ENCODE measurements around the gene MRPL34.

MRPL34 gene

DNA sequence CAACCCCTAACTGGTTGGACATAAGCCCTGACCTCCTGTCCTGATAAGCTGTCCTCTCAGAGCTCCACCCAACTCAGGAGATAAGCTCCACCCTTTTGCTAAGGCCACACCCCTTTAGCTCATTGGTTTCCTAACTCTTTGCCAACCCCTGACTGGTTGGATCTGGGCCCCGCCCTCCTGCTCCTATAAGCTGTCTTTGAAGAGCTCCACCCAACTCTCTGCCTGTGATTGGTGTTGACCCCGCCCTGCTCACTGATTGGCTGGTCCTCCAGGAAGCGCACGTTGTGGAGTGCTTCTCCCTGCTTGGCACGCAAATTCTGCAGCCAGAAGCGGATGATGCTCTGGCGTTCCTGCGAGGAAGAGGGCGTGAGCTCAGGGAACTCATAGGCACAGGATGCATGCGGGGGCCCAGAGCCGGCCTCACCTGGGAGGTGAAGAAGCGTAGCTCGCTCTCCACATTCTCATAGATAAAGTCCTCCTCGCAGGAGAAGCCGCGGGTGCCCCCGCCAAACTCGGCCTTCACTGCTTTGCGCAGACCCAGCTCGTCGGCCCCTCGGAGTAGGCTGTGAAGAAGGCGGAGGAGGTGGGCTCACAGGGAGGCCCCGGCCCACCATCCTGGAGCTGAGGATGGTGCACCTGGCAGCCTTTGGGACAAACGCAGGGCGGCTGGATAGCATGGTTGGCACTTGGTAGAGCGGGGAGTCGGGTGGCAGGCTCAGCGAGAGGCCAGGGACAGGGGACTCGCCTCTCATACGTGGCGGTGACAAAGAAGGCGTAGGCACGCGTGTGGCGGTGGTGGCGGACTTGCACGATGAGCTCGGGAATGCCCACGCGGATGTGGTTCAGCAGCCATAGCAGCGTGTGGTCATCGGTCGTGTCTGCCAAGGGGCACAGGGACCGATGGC is 27.3 kb downstream of the MRPL34 start:
- Histone ChIP-seq H3K4me1 (ENCODE audit: control insufficient read depth, insufficient read depth, low read length) (peaks cover 14% of the 10 kb centered on the region), H3K9me3 (replicated peaks; ENCODE audit: low read length) (no peaks in the 10 kb centered on the region), H3K9ac (ENCODE audit: low read depth, low read length) (no peak overlapping the region), H3K27me3 (ENCODE audit: control insufficient read depth, insufficient read depth, low read length) (no peaks in the 10 kb centered on the region), H3K36me3 (ENCODE audit: insufficient read depth, low read length) (peaks cover 5% of the 10 kb centered on the region), H3K4me2 (ENCODE audit: low read length) (no peak overlapping the region), H3K4me3 (ENCODE audit: low read length) (no peak overlapping the region)

DNA sequence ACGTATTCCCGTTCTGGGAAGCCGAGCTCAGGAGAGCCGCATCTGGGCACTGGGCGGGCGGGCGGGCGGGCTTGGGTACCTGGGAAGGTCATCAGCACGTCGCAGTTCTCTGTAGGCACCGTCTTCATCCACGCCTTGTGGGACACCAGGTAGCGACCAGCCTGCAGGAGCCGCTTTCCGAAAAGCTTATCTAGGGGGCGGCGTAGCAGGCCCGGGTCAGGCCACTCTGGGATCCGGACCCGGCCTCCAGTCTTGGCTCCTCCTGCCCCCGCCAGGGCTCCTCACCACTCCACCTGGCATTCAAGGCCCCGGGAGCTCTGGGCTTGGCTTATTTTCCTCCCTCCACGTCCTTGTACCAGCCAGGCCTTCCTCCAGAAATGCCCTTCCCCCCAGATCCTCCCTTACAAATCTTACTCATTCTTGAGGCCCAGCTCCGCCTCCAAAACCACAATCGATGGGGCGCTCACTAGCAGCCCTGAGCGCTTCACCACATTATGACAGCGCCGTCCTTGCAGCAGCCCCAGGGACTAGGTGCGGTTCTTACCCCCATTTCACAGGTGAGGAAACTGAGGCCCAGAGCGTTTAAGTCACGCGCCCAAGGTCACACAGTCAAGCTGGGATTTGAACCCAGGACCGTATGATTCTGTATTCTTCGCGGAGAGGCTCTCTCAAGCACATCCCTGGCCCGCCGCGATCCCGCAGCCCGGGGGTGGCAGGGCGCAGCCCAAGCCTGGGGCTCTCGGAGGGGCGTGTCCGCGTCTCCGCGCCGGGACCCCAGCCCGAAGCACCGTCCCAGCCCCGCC is 28.1 kb downstream of the MRPL34 start:
- H3K4me3 ChIP-seq (ENCODE audit: low read length), result peak overlapping the region; percentile 83
- H3K4me1 ChIP-seq (ENCODE audit: control insufficient read depth, insufficient read depth, low read length), result peaks cover 19% of the 10 kb centered on the region
- H3K27me3 ChIP-seq (ENCODE audit: control insufficient read depth, insufficient read depth, low read length), result no peaks in the 10 kb centered on the region
- H3K9me3 ChIP-seq (replicated peaks; ENCODE audit: low read length), result no peaks in the 10 kb centered on the region
- H3K36me3 ChIP-seq (ENCODE audit: insufficient read depth, low read length), result peaks cover 5% of the 10 kb centered on the region
- H3K9ac ChIP-seq (ENCODE audit: low read depth, low read length), result peak overlapping the region; percentile 62
- peak overlapping the region; percentile 85 for H3K4me2 ChIP-seq (ENCODE audit: low read length)

DNA sequence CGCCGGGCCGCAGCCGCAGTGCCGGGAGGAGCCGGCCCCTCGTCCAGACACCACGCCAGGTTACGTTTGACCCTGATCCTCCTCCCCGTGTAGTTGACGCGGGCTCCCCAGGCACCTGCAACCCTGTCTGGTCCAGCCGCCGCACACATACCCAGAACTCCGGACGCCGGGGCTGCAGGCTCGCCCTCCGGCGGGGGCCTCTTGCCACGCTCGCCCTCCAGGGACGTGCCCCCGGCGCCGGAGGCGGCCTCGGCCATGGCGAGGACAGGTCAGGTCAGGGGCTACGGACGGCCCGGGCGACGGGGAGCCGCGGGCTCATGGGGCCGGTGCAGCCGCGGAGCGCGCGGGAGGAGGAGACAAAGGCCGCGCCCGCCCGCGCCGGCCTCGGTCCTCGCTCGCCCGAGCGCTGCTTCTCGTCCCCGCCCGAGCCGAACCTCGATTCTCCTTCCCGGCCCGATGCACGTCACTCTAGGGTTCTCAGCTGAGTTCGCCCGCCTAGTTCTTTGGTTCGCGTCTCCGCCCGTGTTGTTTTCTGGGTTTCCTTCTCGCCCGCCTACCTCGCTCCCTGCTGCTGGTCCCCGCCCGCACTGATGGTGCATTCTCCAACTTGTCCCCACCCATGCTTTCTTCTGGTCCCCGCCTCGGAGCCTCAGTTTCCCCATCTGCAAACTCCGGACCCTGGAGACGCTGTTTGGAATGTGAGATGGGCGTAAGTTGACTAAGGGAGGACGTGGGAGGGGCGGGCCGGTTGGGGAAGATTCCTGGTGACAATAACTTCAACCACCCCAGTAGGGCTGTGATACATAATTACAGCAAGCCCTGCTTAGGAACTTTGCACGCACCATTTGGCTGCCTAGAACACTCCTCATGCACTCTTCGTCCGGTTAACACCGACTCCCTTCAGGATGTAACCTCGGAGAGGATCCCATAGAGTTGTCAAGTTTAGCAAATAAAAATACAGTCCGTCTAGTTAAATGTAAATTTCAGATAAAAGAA is 29.0 kb downstream of the MRPL34 start, which contains the start of gene ANO8:
TSS of gene ANO8 (minus strand) at position 442 of the 996 bp plus-strand sequence. CDS start at position 257, 185 bp downstream.
- Histone ChIP-seq H3K36me3 (ENCODE audit: insufficient read depth, low read length) (peaks cover 5% of the 10 kb centered on the region), H3K4me1 (ENCODE audit: control insufficient read depth, insufficient read depth, low read length) (peaks cover 19% of the 10 kb centered on the region), H3K9me3 (replicated peaks; ENCODE audit: low read length) (no peaks in the 10 kb centered on the region), H3K4me3 (ENCODE audit: low read length) (peak within 1 kb of the TSS; percentile 83), H3K4me2 (ENCODE audit: low read length) (peak within 1 kb of the TSS; percentile 85), H3K27me3 (ENCODE audit: control insufficient read depth, insufficient read depth, low read length) (no peaks in the 10 kb centered on the region), H3K9ac (ENCODE audit: low read depth, low read length) (peak within 1 kb of the TSS; percentile 62)

DNA sequence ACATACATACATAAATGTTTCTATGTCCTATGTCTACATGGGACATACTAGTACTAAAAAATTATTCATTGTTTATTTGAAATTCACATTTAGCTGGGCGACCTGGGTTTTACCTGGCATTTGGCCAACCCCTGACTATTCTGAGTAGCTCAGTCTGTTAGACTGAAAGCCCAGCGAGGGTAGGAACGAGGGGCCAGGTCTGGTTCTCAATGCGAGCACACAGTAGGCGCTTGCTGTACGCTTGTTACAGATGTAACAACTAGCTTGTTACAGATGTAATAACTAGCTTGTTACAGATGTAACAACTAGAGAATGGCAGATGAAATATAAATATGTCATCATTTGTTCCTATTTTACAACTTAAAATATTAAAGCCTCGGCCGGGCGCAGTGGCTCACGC is 29.9 kb downstream of the MRPL34 start:
- Histone ChIP-seq H3K36me3 (ENCODE audit: insufficient read depth, low read length) (peaks cover 5% of the 10 kb centered on the region), H3K4me2 (ENCODE audit: low read length) (peak overlapping the region; percentile 85), H3K9me3 (replicated peaks; ENCODE audit: low read length) (no peaks in the 10 kb centered on the region), H3K4me3 (ENCODE audit: low read length) (no peak overlapping the region), H3K9ac (ENCODE audit: low read depth, low read length) (no peak overlapping the region), H3K4me1 (ENCODE audit: control insufficient read depth, insufficient read depth, low read length) (peaks cover 19% of the 10 kb centered on the region), H3K27me3 (ENCODE audit: control insufficient read depth, insufficient read depth, low read length) (no peaks in the 10 kb centered on the region)

DNA sequence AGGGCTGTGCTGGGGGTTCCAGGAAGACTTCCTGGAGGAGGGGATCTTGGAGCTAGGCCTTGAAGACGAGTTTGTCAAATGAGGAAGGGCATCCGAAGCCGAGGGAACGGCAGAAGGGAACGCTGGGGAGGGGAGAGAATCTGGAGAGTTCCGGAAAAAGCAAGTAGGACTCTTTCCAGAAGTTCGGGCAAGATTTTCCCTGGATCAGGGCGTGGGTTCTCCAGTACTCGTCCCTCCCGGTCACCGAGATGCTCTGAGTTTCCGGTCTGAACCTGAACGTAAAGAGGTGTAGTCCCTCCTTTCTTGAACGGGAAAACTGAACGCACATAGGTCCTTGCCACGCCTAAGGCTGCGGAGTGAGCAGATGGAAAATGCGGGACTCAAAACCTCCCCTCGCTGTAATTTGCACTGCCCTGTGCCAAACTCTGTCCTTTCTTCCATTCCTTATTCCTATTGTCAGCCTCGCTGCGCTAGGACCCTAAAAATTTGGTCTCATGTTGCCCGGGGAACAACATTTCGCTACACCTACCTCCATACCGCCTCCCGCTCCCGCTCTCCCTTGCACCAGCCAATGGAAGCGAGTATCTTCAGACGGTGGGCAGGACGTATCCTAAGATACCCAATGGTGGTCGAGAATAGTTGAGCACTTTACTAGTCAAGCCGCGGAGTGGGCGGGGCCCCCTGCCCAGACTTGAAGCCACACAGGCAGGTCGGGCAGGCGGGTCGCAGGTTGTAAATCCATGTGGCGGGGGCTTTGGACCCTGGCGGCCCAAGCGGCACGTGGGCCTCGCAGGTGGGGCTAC is 31.4 kb downstream of the MRPL34 start, which contains the start of gene GTPBP3:
TSS of gene GTPBP3 (plus strand) at position 682 of the 803 bp plus-strand sequence. CDS start at position 741, 59 bp downstream.
- Histone ChIP-seq H3K9me3 (replicated peaks; ENCODE audit: low read length) (no peaks in the 10 kb centered on the region), H3K36me3 (ENCODE audit: insufficient read depth, low read length) (peaks cover 9% of the 10 kb centered on the region), H3K4me2 (ENCODE audit: low read length) (peak within 1 kb of the TSS; percentile 94), H3K4me3 (ENCODE audit: low read length) (peak within 1 kb of the TSS; percentile 85), H3K9ac (ENCODE audit: low read depth, low read length) (peak within 1 kb of the TSS; percentile 85), H3K4me1 (ENCODE audit: control insufficient read depth, insufficient read depth, low read length) (peaks cover 19% of the 10 kb centered on the region), H3K27me3 (ENCODE audit: control insufficient read depth, insufficient read depth, low read length) (no peaks in the 10 kb centered on the region)

DNA sequence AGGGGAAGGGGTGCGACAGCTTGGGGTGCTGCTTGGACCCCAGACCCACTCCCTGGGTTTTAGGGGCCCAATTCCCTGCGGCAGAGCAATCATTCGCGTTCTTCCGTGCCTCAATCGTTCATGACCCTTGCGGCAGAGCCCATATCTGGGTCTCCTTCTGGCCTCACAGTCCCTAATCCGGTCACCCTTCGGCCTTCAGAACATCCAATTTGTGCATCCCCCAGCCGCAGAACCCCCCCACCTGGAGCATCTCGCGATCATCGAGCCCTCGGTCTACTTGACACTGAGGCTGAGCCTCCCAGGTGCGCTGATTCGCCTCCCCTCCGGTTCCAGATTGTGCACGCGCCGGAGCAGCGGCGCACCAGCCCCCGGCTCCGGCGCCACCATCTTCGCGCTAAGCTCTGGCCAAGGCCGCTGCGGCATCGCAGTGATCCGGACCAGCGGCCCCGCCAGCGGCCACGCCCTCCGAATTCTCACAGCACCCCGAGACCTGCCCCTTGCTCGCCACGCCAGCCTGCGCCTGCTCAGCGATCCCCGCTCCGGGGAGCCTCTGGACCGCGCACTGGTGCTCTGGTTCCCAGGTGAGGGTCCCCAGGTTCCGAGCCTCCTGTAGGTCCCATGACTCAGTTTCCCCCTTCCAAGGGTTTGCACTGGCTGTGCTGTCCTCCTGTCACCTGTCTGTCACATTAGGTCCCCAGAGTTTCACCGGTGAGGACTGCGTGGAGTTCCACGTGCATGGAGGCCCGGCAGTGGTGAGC is 32.2 kb downstream of the MRPL34 start:
- Histone ChIP-seq H3K36me3 (ENCODE audit: insufficient read depth, low read length) (peaks cover 8% of the 10 kb centered on the region), H3K4me3 (ENCODE audit: low read length) (peak overlapping the region; percentile 85), H3K4me1 (ENCODE audit: control insufficient read depth, insufficient read depth, low read length) (peaks cover 19% of the 10 kb centered on the region), H3K9me3 (replicated peaks; ENCODE audit: low read length) (no peaks in the 10 kb centered on the region), H3K27me3 (ENCODE audit: control insufficient read depth, insufficient read depth, low read length) (no peaks in the 10 kb centered on the region), H3K4me2 (ENCODE audit: low read length) (peak overlapping the region; percentile 94), H3K9ac (ENCODE audit: low read depth, low read length) (peak overlapping the region; percentile 80)

DNA sequence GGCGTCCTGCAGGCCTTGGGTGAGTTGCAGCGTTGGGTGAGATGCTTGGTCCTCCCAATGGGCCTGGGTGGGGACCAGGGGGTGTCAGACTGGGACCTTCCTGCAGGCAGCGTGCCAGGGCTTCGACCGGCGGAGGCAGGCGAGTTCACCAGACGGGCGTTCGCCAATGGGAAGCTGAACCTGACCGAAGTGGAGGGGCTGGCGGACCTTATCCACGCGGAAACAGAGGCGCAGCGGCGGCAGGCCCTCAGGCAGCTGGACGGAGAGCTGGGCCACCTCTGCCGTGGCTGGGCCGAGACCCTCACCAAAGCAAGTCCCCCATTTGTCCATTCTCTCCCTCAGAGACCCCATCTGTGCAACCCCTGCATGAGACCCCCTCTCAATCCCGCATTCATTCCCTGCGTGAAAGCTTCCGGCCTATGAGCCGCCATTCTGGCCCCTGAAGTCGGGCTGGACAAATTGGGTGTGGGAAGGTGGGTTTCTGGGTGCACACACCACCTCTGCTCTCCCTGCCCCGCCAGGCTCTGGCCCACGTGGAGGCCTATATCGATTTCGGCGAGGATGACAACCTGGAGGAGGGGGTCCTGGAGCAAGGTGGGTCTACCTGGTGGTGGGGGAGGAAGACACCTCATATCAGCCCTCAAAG is 32.9 kb downstream of the MRPL34 start:
- Histone ChIP-seq H3K36me3 (ENCODE audit: insufficient read depth, low read length) (peaks cover 5% of the 10 kb centered on the region), H3K4me3 (ENCODE audit: low read length) (peak overlapping the region; percentile 85), H3K4me1 (ENCODE audit: control insufficient read depth, insufficient read depth, low read length) (peaks cover 19% of the 10 kb centered on the region)

DNA sequence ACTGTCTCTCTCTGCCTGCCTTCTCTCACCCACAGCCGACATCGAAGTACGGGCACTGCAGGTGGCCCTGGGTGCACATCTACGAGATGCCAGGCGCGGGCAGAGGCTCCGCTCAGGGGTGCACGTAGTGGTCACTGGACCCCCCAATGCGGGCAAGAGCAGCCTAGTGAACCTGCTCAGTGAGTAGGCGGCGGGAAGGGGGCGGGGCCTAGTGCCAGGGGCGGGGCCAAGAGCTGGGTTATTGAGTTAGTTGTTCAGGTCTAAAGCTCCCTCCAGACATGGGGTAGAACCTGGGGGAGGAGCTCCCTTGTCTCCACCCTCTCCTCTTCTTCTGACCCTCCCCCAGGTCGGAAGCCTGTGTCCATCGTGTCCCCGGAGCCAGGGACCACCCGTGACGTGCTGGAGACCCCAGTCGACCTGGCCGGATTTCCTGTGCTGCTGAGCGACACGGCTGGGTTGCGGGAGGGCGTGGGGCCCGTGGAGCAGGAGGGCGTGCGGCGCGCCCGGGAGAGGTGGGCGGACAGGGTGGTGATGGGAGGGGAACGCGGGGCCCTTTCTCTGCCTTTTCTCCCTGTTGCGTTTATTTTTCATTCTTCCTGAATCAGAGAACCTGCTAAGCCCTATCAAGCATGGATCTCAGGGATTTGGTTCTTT is 33.5 kb downstream of the MRPL34 start:
- no peaks in the 10 kb centered on the region for H3K27me3 ChIP-seq (ENCODE audit: control insufficient read depth, insufficient read depth, low read length)
- peaks cover 13% of the 10 kb centered on the region for H3K4me1 ChIP-seq (ENCODE audit: control insufficient read depth, insufficient read depth, low read length)
- no peak overlapping the region for H3K9ac ChIP-seq (ENCODE audit: low read depth, low read length)
- H3K9me3 ChIP-seq (replicated peaks; ENCODE audit: low read length), result no peaks in the 10 kb centered on the region
- no peak overlapping the region for H3K4me2 ChIP-seq (ENCODE audit: low read length)
- H3K36me3 ChIP-seq (ENCODE audit: insufficient read depth, low read length), result peaks cover 5% of the 10 kb centered on the region
- no peak overlapping the region for H3K4me3 ChIP-seq (ENCODE audit: low read length)

More for the DNA sequence above, 32.9 kb downstream of the MRPL34 start:
- H3K27me3 ChIP-seq (ENCODE audit: control insufficient read depth, insufficient read depth, low read length), result no peaks in the 10 kb centered on the region
- H3K4me2 ChIP-seq (ENCODE audit: low read length), result peak overlapping the region; percentile 94
- H3K9ac ChIP-seq (ENCODE audit: low read depth, low read length), result no peak overlapping the region
- H3K9me3 ChIP-seq (replicated peaks; ENCODE audit: low read length), result no peaks in the 10 kb centered on the region

DNA sequence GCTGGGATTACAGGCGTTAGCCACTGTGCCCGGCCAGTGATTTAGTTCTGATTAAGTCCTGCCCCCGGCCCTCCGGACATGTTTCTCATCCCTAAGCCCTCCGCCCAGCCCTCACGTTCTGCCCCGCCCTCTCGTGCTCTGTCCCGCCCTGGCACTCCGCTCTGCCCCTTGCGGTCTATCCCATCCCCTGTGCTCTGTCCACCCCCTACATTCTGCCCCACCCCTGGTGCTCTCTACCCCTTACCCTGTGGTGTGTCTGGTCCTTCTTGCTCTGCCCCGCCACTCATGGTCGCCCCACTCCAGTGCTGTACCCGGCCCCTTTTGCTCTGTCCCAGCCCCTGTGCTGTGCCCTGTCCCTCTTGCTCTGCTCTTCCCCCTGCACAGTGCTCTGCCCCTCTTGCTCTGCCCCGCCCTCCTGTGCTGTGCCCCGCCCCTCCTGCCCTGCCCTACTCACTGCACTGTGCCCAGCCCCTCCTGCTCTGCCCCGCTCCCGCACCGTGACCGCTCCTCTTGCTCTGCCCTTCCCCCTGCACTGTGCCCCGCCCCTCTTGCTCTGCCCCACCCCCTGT is 34.7 kb downstream of the MRPL34 start:
- no peaks in the 10 kb centered on the region for H3K27me3 ChIP-seq (ENCODE audit: control insufficient read depth, insufficient read depth, low read length)
- no peak overlapping the region for H3K4me3 ChIP-seq (ENCODE audit: low read length)
- no peaks in the 10 kb centered on the region for H3K9me3 ChIP-seq (replicated peaks; ENCODE audit: low read length)
- H3K36me3 ChIP-seq (ENCODE audit: insufficient read depth, low read length), result peaks cover 5% of the 10 kb centered on the region
- peaks cover 6% of the 10 kb centered on the region for H3K4me1 ChIP-seq (ENCODE audit: control insufficient read depth, insufficient read depth, low read length)
- no peak overlapping the region for H3K9ac ChIP-seq (ENCODE audit: low read depth, low read length)
- no peak overlapping the region for H3K4me2 ChIP-seq (ENCODE audit: low read length)
